ENCODE data around the gene TOMM34. TPM values are rescaled to one million over a fixed set of nuclear protein-coding genes. Genes with fewer than 3 reads are reported as not detected.

The TOMM34 gene
- total and polyA plus RNA-seq, 9 of the 15 experiments (the other 6 are each of a cell fraction or from before 2014, with no cell fraction given): 18.1 to 69.4 (median 41.7) TPM

GRCh38 chr20:44970243-44970757 is 10.1 kb upstream of the TOMM34 start (continued):
- TF ChIP-seq DACH1 (IDR thresholded peaks at IDR 0.05; ENCODE audit: partially characterized antibody) (no peak), TAF15 (IDR thresholded peaks at IDR 0.05; ENCODE audit: low read depth, low read length) (no peak), FOXP4 (CRISPR knock-in tag; IDR thresholded peaks at IDR 0.05; ENCODE audit: borderline replicate concordance) (no peak), ZNF263 (CRISPR knock-in tag; IDR thresholded peaks at IDR 0.05; ENCODE audit: borderline replicate concordance) (no peak), THRAP3 (IDR thresholded peaks at IDR 0.05; ENCODE audit: borderline replicate concordance) (no peak), LEF1 (IDR thresholded peaks at IDR 0.05) (peak; percentile 91), CTCFL (IDR thresholded peaks at IDR 0.05; ENCODE audit: borderline replicate concordance, insufficient read depth, low read depth, low read length, poor library complexity, severe bottlenecking) (no peak), HOMEZ (CRISPR knock-in tag; IDR thresholded peaks at IDR 0.05) (no peak), ELK1 (CRISPR knock-in tag; IDR thresholded peaks at IDR 0.05) (no peak), RBBP5 (IDR thresholded peaks at IDR 0.05; ENCODE audit: borderline replicate concordance, insufficient read depth, low read length, poor library complexity, severe bottlenecking) (no peak), ESRRB (CRISPR knock-in tag; IDR thresholded peaks at IDR 0.05; ENCODE audit: borderline replicate concordance) (no peak), ZNF398 (CRISPR knock-in tag; IDR thresholded peaks at IDR 0.05) (no peak), FOXO4 (CRISPR knock-in tag; IDR thresholded peaks at IDR 0.05) (no peak)
